ENCODE data around the gene TRAFD1.

The TRAFD1 gene

GRCh38 chr12:112161711-112162110 lies 36.4 kb downstream of the TRAFD1 start:
- TF ChIP-seq CTCF (conservative IDR thresholded peaks at IDR 0.05; ENCODE audit: low read depth, low read length): no peak
- no peak overlapping the region for H3K4me3 ChIP-seq (ENCODE audit: low read depth, low read length)
- DNase-seq (ENCODE audit: low read depth): peak; percentile 60

GRCh38 chr12:112162241-112162790 lies 37.0 kb downstream of the TRAFD1 start:
- DNase-seq (ENCODE audit: low read depth): no peak
- no peak overlapping the region for H3K4me3 ChIP-seq (ENCODE audit: low read depth, low read length)
- no peak for TF ChIP-seq CTCF (conservative IDR thresholded peaks at IDR 0.05; ENCODE audit: low read depth, low read length)

- H3K4me3 ChIP-seq (ENCODE audit: low read depth, low read length): no peak overlapping the region
- no peak for DNase-seq (ENCODE audit: low read depth)
- TF ChIP-seq CTCF (conservative IDR thresholded peaks at IDR 0.05; ENCODE audit: low read depth, low read length): no peak
These were observed 37.7 kb downstream of the TRAFD1 start for GRCh38 chr12:112163056-112163455.

GRCh38 chr12:112163471-112163991 lies 38.2 kb downstream of the TRAFD1 start:
- TF ChIP-seq CTCF (conservative IDR thresholded peaks at IDR 0.05; ENCODE audit: low read depth, low read length): no peak
- H3K4me3 ChIP-seq (ENCODE audit: low read depth, low read length): no peak overlapping the region
- no peak for DNase-seq (ENCODE audit: low read depth)

- no peak for TF ChIP-seq CTCF (conservative IDR thresholded peaks at IDR 0.05; ENCODE audit: low read depth, low read length)
- H3K4me3 ChIP-seq (ENCODE audit: low read depth, low read length): no peak overlapping the region
- no peak for DNase-seq (ENCODE audit: low read depth)
These were observed 38.8 kb downstream of the TRAFD1 start for GRCh38 chr12:112164011-112164660.

- no peak for DNase-seq (ENCODE audit: low read depth)
- H3K4me3 ChIP-seq (ENCODE audit: low read depth, low read length): no peak overlapping the region
- TF ChIP-seq CTCF (conservative IDR thresholded peaks at IDR 0.05; ENCODE audit: low read depth, low read length): no peak
These were observed 40.3 kb downstream of the TRAFD1 start for GRCh38 chr12:112165624-112166023.
